Hepatocyte (in vitro differentiated cells): ENCODE measurements around the gene GINS2.

ENCODE experiments used
- EZH2 ChIP-seq: fragments of 200-600 bp; sonication (generic); IDR thresholded peaks from 2 replicates; pipeline ENCODE4 v1.6.1; 2016; ENCODE audit warnings: antibody characterized with exemption, mild to moderate bottlenecking, borderline replicate concordance
- TF ChIP-seq, protein P1 (sequence below): fragments of 200-600 bp; sonication (generic); IDR thresholded peaks from 2 replicates; pipeline ENCODE4 v1.5.1; 2016; ENCODE audit warnings: antibody characterized with exemption, mild to moderate bottlenecking; ENCODE audit not compliant: poor library complexity

DNA sequence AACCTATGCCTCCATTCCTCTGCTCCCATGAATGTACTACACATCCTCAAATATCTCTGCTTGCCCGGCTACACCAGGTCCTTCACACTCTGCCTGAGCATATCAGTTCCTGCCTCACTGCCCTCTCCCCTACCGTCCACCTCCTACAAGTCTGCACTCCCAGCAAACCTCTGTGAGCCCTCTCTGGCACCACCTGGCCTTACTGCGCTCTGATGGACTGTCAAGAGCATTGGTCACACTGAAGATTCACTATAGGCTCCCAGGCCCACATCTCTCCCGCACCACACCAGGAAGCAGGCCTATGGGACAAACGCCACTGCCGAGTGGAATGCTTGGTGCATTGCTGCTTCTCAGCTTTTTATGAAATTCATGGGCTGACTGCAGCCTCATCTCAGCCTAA, 8.9 kb downstream of the GINS2 start:
- TF ChIP-seq EZH2: no peak
- TF ChIP-seq, protein P1, sequence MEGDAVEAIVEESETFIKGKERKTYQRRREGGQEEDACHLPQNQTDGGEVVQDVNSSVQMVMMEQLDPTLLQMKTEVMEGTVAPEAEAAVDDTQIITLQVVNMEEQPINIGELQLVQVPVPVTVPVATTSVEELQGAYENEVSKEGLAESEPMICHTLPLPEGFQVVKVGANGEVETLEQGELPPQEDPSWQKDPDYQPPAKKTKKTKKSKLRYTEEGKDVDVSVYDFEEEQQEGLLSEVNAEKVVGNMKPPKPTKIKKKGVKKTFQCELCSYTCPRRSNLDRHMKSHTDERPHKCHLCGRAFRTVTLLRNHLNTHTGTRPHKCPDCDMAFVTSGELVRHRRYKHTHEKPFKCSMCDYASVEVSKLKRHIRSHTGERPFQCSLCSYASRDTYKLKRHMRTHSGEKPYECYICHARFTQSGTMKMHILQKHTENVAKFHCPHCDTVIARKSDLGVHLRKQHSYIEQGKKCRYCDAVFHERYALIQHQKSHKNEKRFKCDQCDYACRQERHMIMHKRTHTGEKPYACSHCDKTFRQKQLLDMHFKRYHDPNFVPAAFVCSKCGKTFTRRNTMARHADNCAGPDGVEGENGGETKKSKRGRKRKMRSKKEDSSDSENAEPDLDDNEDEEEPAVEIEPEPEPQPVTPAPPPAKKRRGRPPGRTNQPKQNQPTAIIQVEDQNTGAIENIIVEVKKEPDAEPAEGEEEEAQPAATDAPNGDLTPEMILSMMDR: no peak
